DMS153 treated with DMSO at 0.1 percent for 48 hours (cell line): ENCODE data around the gene CSTF3.
"Not testable (repeated sequence)": the region's sequence is repeated elsewhere in the genome, so short reads cannot be mapped to it uniquely, and the experiment has no call there.

ENCODE experiments used
- DNase-seq: peaks from one replicate; lab custom pipeline; 2025; ENCODE audit not compliant: unreplicated experiment; lab: John Stamatoyannopoulos, UW

CSTF3 gene

GRCh38 chr11:33161120-33162005 lies at the start of gene CSTF3:
CSTF3 (minus strand) TSS chr11:33161480; CDS start chr11:33161325, 155 bp downstream.
- peak; percentile 97 for DNase-seq

- no peak for DNase-seq
Measured at GRCh38 chr11:33208150-33208549, 46.9 kb upstream of the CSTF3 start.

- DNase-seq = no peak
Measured at GRCh38 chr11:33207408-33207985, 46.2 kb upstream of the CSTF3 start.

- no peak for DNase-seq
Measured at GRCh38 chr11:33197915-33198727, 36.8 kb upstream of the CSTF3 start.

GRCh38 chr11:33195462-33196173 lies 34.3 kb upstream of the CSTF3 start:
- DNase-seq = peak; percentile 3

- no peak for DNase-seq
Measured at GRCh38 chr11:33194455-33194854, 33.2 kb upstream of the CSTF3 start.

- DNase-seq = no peak
Measured at GRCh38 chr11:33191467-33191866, 30.2 kb upstream of the CSTF3 start.

GRCh38 chr11:33187998-33188722 lies 26.9 kb upstream of the CSTF3 start:
- no peak for DNase-seq

- DNase-seq = no peak
Measured at GRCh38 chr11:33185756-33186155, 24.5 kb upstream of the CSTF3 start.

GRCh38 chr11:33182246-33182878 lies 21.1 kb upstream of the CSTF3 start:
- DNase-seq = no peak

- no peak for DNase-seq
Measured at GRCh38 chr11:33179348-33179803, 18.1 kb upstream of the CSTF3 start.

GRCh38 chr11:33178443-33179180 lies 17.3 kb upstream of the CSTF3 start:
- DNase-seq = no peak

- DNase-seq = no peak
Measured at GRCh38 chr11:33177676-33178336, 16.5 kb upstream of the CSTF3 start.

GRCh38 chr11:33176760-33177159 lies 15.5 kb upstream of the CSTF3 start:
- not testable (repeated sequence) for DNase-seq

GRCh38 chr11:33172996-33173395 lies 11.7 kb upstream of the CSTF3 start:
- no peak for DNase-seq

- no peak for DNase-seq
Measured at GRCh38 chr11:33172345-33172744, 11.1 kb upstream of the CSTF3 start.

GRCh38 chr11:33171251-33171650 lies 10.0 kb upstream of the CSTF3 start:
- DNase-seq = no peak

GRCh38 chr11:33168709-33169200 lies 7.5 kb upstream of the CSTF3 start:
- DNase-seq = no peak
